HG03460 (cell line): ENCODE data around the gene HEYL.

Experiments used
- ATAC-seq: cut with Tn5 transposase; IDR thresholded peaks from one replicate; pipeline ENCODE4 v1.9.1; 2021; ENCODE audit not compliant: unreplicated experiment

The HEYL gene

GRCh38 chr1:39639305-39640130 lies at the start of gene HEYL:
Gene HEYL (minus strand): TSS chr1:39639643. CDS start chr1:39639625, 18 bp downstream.
- no peak for ATAC-seq

DNA sequence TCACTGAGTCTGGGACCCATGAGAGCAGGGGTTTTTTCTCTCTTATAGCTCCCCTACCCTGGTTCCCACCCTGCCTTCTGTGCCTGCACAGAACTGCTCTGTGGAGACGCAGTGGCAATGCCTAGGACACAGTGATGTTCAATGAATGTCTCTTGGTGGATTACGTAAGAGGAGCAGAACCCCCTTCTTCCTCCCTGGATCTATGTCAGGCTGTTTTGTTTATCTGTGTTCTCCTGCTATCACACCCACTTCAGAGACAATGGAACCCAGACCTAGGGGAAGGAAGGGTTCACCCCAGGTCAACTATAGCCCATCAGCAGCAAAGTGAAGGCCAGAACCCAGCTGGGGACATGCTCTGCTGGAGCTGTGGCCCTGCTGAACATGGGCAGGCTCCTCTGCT lies 49.8 kb upstream of the HEYL start:
- no peak for ATAC-seq

DNA sequence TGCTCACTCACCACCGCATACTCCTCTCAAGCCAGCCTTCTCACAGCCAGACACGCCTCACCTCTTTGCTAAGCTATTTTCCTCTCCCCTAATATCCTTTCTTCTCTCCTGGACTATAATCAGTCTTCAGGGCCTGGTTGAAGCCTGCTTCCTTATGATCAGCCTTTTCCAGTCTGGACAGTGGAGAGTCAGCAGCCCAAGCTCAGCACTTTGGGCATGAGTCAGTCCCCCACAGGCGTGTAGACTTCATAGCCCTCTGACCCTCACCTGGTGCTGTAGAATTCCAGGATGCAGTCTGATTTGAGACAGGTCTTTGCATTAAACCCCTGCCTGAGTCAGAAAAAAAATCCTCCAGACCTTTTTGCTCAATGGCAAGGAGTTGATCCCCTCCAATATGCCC lies 49.3 kb upstream of the HEYL start:
- ATAC-seq = no peak

- no peak for ATAC-seq
Observed at GRCh38 chr1:39687243-39687642, 47.8 kb upstream of the HEYL start.

- ATAC-seq = no peak
Observed at GRCh38 chr1:39685071-39685470, 45.6 kb upstream of the HEYL start.

GRCh38 chr1:39684313-39684664 lies 44.8 kb upstream of the HEYL start:
- no peak for ATAC-seq

DNA sequence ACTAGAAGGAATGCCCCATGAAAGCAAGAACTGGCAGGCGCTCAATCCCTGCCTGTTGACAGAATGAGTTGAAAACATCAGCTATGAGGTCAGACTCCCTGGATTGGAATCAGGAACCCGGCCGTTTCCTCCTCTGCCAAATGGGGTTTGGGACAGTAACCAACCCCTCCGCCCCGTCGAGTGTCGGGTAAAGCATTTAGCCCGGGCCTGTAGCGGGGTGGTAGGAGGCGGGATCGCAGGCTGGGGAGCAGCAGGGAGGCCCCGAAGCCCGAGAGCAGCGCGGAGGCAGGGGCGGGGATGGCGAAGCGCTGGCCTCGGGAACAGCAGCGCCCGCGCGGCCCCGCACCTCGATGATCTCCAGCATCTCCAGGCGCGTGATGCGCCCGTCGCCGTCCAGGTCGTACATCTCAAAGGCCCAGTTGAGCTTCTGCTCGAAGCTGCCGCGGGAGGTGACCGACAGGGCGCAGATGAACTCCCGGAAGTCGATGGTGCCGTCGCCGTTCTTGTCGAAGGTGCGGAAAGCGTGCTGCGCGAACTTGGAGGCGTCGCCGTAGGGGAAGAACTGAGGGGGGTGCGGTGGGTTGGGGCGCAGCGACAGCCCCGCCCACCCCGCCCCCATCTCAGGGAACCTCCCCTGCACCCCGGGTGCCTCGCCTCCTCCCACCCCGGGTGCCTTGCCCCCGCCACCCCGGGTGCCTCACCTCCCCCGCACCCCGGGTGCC lies 44.3 kb upstream of the HEYL start:
- no peak for ATAC-seq

DNA sequence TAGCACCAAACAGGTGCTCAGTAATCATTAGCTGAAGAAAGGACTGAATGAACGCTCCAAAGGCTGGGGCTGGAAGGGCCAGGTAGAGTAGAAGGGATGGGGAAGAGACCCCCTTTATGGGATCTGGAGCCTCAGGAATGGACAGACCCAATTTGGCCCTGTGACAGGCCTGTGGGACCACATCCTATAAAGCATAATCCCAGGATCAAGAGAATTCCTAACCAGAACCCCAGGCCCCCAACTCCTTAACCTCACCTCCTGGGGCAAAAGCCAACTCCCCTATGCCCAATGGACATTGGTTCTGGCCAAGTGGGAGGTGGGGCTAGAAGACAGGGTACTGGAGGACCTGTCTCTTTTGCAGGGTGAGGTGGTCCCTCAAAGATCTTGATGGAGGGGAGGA lies 42.6 kb upstream of the HEYL start:
- ATAC-seq = no peak

- ATAC-seq = no peak
Observed at GRCh38 chr1:39681294-39681693, 41.9 kb upstream of the HEYL start.

DNA sequence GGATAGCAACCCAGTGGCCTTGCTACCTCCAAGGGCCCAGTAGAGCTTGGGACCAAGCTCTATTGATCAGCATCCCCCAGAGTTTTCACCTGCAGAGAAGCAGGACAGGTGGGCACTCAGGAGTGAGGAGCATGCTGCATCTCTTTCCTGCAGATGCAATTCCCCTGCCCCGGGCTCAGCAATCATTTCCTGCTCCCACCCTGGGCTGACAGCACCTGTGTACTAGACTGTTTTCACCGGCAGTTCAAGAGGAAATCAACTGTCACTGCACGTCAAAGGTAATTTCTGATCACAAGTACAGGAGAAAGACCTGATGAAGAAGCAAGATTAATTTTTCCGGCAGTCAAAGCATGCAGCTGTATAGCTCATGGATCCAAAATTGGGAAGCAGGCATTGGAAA lies 41.3 kb upstream of the HEYL start:
- ATAC-seq = no peak

- ATAC-seq = no peak
Observed at GRCh38 chr1:39679821-39680220, 40.4 kb upstream of the HEYL start.

GRCh38 chr1:39678889-39679288 lies 39.4 kb upstream of the HEYL start:
- ATAC-seq = no peak

DNA sequence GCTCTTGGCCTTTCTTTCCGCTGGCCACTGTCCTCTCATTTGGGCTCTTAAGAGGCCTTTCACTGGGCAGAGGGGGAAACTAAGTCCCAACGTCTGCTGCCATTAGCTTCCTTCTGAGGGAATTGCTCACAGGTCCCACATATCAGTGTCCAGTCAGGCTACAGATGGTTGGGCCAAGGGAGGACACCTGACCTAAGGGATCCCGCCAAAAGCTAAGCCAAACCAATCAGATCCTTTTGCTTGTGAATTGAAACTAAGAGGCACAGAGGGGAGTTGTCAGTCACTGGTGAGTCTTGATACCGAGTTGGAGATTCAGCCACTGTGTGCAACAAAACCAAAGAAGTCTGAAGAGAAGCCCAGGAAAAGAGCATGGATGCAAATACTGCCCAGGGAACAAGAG lies 38.2 kb upstream of the HEYL start:
- no peak for ATAC-seq

- no peak for ATAC-seq
Observed at GRCh38 chr1:39676948-39677548, 37.6 kb upstream of the HEYL start.

DNA sequence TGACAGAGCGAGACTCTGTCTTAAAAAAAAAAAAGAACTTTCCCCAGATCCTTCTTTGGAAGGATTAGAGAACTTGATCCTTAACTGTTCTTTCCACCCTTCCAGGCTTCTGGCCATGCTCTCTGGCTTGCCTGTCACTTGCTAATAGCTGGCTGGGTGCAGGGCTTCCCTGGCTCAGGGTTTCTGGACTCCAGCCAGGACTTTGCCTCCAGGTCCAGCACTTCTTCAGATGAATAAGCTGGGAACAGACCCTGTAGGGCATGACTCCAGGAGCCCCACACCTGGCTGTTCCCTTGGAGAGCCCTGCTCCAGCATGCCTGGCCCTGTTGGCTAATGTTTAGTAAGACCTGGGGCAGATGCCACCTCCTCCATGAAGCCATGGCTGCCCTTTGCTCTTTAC lies 35.8 kb upstream of the HEYL start:
- no peak for ATAC-seq

DNA sequence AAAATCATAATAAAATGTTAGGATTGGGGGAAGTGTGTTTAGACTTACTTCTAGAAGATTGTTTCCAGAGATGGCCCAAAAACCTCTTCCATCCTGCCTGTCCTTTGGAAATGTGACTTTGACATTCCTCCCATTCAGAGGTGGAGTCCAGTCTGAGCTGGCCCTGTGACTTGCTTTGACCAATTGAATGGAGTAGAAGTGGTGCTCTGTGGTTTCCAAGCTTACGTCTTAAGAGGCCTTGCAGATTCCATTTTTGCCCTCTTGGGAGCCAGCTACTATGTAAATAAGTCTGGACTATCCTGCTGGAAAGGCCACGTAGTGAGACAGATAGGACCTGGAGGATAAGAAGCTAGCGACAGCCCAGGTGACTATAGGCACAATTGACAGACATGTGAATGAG lies 33.8 kb upstream of the HEYL start:
- no peak for ATAC-seq

DNA sequence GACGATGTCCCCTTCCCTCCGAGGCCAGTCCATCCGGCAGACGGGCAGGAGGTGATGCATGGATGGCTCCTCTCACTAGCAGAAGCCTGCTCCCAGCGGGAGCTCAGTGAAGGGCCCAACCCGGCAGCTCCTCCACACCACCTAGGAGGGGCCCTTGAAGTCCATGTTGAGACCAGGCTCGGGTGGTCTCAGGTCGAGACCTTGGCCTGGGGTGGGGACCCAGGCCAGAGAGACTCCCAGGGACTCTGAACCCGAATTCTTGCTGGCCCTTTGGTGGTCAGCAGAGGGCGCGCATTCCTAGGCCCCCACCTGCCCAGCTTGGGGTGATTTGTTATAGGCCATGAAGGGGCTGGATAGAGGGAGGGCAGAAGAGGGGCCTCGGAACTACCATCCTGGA lies 33.1 kb upstream of the HEYL start:
- ATAC-seq = no peak

DNA sequence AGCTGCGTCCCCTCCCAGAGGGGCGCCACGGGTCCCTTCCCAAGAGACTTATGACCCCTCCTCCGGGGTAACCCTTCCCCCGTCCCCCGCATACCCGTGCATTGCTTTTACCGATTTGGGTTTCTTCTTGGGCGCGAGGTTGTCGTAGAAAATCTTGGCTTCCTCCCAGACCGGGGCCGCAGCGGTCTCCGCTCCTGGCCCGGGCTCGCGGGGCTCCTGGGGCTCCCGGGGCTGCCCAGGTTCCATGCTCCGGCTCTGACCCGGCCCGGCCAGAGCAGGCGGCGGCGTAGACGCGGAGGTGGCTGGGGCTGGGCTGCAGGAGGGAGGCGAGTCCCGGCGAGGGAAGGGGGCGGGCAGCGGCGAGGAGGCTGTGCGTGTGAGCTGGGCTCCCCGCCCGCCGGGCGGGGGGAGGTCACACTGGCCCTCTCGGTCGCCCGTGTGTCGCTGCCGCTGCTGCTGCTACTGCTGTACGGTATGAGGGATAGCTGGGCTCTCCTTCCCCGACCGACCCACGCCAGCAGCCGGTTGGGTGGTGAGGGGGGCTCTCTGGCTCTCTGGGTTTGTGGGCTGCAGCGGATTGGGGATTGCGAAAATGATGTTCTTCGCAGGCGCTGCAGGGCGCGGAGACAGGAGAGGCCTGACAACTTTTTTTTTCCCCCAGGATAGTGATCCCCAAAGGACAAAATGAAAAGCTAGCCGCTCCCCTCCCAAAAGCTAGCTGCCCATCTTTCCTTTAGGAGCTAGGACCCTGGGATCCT lies 32.5 kb upstream of the HEYL start, which contains the start of gene NT5C1A:
Gene NT5C1A, minus strand, starts transcription at position 315 of the 758 bp plus-strand sequence. Its CDS starts 69 bp downstream, at position 246.
- no peak for ATAC-seq

- ATAC-seq = no peak
Observed at GRCh38 chr1:39671433-39671792, 32.0 kb upstream of the HEYL start.

DNA sequence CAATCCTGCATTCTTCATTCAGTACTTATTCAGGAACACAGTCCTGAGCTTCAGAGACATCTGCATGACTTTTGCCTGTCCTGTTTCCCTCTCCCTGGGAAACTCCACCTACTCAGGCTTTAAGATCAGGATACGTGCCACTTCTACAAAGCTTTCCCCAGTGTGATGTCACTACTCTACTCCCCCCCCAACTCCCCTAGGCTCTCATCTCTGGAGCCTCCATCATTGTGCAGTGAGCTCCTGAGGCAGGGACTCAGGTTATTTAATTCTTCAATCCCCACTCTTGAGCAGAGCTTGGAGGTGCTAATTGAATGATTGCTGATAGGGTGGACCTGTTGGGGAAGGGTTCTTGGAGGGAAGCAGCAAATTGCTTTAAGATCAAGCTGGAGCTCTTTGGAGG lies 31.2 kb upstream of the HEYL start:
- no peak for ATAC-seq

- ATAC-seq = no peak
Observed at GRCh38 chr1:39668894-39669293, 29.5 kb upstream of the HEYL start.
